Adrenal gland (tissue), 5 donors: Measurements from ENCODE around the gene RAB38.

ENCODE experiments used
- POLR2A ChIP-seq, 2 donors: fragments of 450-650 bp; IDR thresholded peaks; one replicate each; pipeline ENCODE4 v1.6.1; 2017; ENCODE audit warnings: antibody characterized with exemption in 2 of 2, mild to moderate bottlenecking in 2 of 2, moderate library complexity in 1 of 2
- TF ChIP-seq, protein P1 (sequence below), 6 experiments: fragments of 450-650 bp in 4 of 6; fragments of 200-600 bp in 2 of 6; sonication (generic) in 1 of 6; IDR thresholded peaks; 1 replicate in 5 of 6; 2 replicates in 1 of 6; pipeline versions ENCODE4 v1.5.1 to v1.8.0; 2016 to 2021; ENCODE audit warnings: antibody characterized with exemption in 6 of 6, mild to moderate bottlenecking in 2 of 6, moderate library complexity in 1 of 6
- donor health status: DM: no; HTN: no; CAD: no.

DNA sequence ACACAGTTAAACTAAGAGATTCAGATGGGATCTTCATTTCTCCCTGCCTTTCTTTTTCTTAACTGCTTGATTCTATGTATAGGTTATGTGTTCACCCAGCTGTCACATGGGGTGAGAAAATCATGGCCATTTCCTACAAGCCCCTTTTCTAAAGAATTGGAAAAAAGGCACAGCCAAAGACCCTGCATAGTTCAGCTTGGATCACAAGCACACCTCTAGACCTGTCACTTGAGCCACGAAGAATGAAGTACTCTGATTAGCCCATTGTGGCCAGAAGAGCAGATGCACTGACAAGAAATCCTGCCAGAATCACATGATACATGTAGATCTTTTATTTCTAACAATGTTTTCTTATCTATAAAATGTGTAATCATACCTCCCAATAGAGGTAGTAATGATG is 69.7 kb downstream of the RAB38 start:
- TF ChIP-seq, protein P1, sequence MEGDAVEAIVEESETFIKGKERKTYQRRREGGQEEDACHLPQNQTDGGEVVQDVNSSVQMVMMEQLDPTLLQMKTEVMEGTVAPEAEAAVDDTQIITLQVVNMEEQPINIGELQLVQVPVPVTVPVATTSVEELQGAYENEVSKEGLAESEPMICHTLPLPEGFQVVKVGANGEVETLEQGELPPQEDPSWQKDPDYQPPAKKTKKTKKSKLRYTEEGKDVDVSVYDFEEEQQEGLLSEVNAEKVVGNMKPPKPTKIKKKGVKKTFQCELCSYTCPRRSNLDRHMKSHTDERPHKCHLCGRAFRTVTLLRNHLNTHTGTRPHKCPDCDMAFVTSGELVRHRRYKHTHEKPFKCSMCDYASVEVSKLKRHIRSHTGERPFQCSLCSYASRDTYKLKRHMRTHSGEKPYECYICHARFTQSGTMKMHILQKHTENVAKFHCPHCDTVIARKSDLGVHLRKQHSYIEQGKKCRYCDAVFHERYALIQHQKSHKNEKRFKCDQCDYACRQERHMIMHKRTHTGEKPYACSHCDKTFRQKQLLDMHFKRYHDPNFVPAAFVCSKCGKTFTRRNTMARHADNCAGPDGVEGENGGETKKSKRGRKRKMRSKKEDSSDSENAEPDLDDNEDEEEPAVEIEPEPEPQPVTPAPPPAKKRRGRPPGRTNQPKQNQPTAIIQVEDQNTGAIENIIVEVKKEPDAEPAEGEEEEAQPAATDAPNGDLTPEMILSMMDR (IDR thresholded peaks at IDR 0.05) = no peak
- no peak for TF ChIP-seq POLR2A (IDR thresholded peaks at IDR 0.05)
